NB4 (cell line): ENCODE measurements around the gene FLOT2.

Experiments used
- TF ChIP-seq, protein P1 (sequence below): IDR thresholded peaks from one replicate; pipeline ENCODE4 v1.5.1; 2012; ENCODE audit warnings: low read depth, low read length
- TF ChIP-seq, protein P2 (sequence below): IDR thresholded peaks from 2 replicates; pipeline ENCODE4 v1.6.1; 2011; ENCODE audit warnings: low read depth, low read length

DNA sequence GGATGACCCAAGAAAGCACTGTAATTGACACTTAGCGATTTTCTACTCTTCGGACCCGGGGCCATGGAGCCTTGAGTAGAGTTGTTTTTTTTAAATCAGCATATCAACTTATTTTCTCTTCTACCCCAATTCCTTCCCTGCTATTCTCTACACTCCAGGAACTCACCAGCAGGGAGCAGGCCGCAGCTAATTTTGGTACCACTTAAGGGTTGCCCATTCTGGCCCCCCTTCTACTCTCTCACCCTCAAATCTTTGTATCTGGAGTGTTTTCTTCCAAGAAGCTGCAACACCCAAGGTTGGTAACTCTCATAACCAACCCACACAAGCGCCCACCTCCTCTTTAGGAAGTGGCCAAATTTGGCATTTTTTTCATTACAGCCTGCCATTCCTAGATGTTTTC lies 48.3 kb downstream of the FLOT2 start:
- TF ChIP-seq, protein P1, sequence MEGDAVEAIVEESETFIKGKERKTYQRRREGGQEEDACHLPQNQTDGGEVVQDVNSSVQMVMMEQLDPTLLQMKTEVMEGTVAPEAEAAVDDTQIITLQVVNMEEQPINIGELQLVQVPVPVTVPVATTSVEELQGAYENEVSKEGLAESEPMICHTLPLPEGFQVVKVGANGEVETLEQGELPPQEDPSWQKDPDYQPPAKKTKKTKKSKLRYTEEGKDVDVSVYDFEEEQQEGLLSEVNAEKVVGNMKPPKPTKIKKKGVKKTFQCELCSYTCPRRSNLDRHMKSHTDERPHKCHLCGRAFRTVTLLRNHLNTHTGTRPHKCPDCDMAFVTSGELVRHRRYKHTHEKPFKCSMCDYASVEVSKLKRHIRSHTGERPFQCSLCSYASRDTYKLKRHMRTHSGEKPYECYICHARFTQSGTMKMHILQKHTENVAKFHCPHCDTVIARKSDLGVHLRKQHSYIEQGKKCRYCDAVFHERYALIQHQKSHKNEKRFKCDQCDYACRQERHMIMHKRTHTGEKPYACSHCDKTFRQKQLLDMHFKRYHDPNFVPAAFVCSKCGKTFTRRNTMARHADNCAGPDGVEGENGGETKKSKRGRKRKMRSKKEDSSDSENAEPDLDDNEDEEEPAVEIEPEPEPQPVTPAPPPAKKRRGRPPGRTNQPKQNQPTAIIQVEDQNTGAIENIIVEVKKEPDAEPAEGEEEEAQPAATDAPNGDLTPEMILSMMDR = no peak
- TF ChIP-seq, protein P2, sequence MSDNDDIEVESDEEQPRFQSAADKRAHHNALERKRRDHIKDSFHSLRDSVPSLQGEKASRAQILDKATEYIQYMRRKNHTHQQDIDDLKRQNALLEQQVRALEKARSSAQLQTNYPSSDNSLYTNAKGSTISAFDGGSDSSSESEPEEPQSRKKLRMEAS = no peak
